NCI-H82 treated with DMSO at 0.1 percent for 48 hours (cell line): ENCODE data around the gene HOXA3.

Experiments
- DNase-seq: peaks from one replicate; lab custom pipeline; 2025; ENCODE audit not compliant: unreplicated experiment; lab: John Stamatoyannopoulos, UW

HOXA3 gene

DNA sequence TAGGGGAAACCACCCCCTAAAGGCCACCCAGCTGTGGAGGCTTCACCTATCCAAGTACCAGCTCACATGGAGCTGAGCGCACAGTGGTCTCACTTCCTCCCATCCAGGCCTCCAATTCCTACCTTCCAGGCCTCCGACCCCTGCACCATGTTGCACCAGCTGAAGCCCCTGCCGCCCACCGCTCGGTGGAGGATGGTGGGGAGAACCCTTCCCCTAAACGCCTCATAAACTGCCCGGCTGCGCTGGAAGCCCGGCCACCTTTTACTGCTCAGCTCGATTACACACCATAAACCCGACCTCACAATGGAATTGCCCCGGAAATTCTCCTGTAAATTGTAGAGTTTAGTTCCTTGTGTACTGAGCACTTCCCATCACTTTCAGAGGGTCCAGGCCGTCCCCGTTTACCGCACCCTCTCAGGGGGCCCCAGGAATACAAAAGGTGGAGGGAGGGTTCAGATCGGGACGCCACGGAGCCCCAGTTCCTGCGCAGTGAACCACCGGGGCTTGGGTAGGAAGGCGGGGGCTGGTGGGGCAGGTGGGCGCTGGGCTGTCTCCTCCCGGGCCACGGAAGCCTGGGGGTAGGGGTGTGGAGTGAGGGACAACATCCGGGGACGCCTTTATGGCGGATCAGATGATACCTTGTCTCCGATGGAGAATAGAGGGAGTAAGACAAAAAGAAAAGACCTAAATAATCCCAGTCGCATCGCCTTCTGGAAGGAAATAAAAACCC, 5.5 kb upstream of the HOXA3 start:
- DNase-seq = no peak

DNA sequence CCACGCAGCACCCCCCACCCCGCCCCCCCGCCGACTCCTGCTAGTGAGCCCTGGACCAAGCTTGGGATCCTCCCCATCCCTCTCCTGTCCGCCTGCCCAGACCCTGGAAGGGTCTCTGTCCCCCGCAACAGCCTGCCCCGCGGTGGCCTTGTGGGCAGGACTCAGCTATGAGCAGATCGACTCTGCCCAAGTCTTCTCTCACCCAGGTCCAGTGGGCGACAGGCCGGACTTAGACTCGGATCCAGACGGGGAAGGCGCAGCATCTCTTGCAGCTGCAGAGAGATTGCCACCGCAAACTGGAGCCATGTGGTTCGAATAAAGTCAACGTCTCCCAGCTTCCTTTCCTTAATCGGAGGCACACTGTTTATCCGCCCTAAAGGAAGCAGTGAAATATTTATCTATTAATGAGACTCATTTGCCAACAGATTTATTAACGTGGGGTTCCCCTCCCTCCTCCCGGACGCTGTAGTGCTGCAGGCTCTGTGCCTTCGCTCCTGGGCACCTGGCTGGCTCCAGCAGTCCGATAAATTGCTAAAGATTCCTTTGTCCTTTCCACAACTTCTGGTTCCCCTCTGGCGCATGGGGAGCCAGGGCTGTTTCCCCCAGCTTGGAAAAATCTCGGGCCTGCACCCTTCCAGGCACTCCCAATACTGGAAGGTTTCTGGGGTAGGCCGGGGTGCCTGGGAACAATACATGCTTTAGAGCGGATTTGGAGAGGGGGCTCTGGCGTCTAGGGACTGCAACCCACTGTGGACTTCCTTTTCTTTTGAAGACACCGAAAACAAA, 4.7 kb upstream of the HOXA3 start:
- no peak for DNase-seq

DNA sequence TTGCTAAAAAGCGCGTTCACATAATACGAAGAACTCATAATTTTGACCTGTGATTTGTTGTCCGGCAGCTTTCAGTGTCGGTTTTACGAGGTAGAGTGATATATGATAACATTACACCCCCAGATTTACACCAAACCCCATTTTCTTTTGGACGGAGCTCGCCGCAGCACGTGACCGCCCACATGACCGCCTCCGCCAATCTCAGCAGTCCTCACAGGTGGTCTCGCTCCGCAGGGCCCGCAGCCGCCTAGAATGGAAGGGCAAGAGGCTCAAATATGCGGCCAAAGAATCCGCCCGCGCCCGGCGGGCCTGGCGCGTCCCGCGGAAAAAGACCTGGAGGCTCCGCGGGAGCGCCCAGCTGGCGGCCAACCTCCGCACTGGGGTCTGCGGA, 4.1 kb upstream of the HOXA3 start, which contains the start of gene HOXA7:
Gene HOXA7, minus strand, starts transcription at position 168 of the 391 bp plus-strand sequence. Its CDS starts 130 bp downstream, at position 38.
- DNase-seq = peak; percentile 64

DNA sequence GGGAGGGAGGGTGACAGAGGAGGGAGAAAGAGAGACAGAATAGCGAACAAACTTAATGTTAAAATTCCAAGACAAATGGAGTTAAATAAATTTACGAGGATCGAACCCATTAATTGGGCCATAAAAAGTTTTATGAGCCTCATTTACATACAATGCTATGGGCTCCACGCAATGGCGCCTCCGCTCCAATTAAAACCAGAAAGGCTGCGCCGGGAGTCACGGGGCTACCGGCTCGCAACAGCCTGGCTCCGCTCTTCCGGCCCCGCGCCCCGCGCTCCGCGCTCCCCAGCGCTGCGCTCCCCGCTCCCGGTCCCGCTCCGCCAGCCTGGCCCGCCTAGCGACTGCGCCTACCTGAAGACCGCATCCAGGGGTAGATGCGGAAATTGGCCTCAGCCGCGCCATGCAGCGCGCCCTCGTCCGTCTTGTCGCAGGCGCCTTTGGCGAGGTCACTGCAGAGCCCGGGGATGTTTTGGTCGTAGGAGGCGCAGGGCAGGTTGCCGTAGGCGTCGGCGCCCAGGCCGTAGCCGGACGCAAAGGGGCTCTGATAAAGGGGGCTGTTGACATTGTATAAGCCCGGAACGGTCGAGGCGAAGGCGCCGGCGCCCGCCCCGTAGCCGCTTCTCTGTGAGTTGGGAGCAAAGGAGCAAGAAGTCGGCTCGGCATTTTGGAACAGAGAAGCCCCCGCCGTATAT, 3.6 kb upstream of the HOXA3 start:
- no peak for DNase-seq

DNA sequence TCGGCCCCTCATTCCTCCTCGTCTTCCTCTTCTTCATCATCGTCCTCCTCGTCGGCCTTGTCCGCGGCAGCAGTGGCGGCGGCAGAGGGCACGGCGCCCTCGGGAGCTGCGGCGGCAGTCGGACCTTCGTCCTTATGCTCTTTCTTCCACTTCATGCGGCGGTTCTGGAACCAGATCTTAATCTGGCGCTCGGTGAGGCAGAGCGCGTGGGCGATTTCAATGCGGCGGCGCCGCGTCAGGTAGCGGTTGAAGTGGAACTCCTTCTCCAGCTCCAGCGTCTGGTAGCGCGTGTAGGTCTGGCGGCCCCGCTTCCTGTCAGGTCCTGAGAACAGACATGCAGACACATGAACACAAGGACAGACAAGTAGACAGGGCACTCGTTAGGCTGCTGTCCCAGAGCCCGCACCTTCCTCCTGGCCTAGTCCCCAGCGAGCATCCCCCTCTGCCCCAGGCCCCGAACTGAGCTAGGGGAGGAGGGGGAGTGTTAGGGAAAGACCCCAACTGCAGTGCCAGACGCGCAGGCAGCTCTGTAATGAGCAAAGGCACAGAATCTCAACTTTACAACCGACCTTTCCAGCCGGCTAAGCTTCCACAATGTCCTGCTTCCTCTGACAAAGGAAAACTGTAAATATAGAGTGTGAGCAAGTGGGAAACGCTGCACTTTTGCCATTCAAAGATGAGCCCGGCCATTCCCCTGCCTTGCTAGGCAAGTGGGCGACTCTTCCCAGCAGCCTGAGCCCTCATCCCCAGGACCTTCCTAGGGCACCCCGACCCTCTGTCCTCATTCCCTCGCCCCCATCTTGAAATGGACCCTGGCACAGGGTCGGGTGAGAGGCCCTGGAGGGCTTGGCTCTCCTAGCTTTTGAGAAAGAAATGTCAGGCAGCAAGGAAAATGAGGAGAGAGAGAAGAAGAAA, 2.8 kb upstream of the HOXA3 start:
- no peak for DNase-seq

DNA sequence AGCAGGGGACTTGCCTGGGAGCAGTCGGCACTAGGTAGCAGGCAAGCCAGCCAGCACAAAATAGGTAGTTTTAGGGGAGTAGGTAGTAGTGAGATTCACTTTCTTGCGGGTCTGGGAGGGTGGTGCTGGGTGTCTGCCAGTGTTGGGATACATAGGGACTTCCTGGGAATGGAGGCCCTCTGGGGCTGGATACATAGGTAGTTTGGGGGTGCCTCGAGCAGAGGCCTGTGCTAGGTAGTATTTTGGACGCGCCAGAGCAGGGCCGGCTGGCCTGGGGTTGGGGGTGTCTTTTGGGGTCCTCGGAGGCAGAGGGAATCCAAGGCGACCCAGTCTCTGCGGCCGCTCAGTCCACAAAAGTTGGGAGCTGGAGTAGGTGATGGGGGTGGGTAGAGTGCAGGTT, 2.0 kb upstream of the HOXA3 start:
- DNase-seq = no peak

DNA sequence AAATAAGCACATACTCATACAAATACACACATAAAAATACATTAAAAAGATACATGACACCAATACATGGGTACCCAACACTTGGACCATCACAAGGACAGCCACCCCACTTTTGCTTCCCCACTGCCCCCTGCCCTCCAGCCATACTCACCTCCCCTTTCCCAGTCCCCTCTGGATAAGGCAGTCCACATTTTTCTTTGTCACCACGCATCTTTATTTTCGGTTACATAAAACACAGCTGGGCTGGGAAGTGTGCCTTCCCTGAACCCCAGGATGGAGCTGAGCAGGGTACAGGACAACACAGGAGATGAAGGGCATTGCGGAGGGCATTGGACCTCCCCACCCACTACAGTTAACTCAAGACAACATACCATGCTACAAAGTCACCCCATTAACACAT, 1.1 kb upstream of the HOXA3 start:
- no peak for DNase-seq

DNA sequence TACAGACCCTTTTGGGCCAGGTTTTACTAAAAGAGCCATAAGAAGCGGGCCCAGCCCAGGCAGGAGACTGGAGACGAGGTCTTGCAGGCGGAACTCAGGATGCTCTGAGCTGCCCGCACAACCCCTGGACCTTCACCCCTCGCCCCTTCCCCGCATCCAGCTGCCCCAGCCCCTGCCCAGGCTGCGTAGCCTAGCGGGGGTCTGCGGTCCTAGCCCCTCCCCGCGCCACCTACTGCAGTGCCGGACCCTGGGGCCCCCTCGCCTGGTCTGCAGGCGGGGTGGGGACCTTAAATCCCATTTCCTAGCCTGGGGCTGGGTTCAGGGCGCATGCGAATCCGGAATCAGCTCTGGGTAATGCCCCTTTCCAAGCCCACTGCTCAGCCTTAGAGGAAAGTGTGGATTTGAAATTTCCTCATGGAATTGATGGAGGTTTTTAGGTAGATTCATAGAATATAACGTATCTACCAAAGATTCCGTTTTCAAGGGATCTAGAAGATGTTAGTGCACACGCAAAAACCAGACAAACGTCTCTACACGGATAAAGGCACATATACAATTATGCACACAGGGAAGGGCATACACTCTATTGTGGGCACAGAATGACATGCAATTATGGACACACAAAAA, 546 bp upstream of the HOXA3 start:
- no peak for DNase-seq

DNA sequence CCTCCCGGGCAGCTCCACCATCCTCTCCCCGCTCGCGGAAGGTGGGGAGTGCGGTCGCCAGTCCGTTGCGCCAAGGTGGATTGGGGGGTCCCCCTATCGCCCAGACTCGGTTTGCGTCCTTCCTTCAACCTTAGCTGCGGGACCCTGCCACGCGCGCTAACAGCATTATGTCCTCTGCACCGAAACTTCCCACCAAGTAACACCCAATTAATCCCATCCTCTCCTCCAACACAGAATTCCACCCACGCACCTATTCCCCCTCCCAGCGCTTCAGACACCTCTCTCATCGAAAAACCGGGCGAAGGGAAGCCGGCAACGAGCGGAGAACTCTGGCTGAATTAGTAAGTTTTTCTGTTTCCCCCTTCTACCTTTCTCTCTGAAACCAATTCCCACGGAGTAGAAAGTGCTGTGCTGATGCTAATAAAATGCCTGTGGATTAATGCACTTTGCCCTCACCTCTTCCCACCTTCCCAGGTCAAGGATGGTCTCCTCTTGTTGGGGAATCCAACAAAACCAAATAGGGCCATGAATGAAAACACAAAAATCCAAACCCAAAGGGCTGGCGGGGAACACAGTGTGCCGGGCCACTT, 947 bp downstream of the HOXA3 start:
- no peak for DNase-seq

DNA sequence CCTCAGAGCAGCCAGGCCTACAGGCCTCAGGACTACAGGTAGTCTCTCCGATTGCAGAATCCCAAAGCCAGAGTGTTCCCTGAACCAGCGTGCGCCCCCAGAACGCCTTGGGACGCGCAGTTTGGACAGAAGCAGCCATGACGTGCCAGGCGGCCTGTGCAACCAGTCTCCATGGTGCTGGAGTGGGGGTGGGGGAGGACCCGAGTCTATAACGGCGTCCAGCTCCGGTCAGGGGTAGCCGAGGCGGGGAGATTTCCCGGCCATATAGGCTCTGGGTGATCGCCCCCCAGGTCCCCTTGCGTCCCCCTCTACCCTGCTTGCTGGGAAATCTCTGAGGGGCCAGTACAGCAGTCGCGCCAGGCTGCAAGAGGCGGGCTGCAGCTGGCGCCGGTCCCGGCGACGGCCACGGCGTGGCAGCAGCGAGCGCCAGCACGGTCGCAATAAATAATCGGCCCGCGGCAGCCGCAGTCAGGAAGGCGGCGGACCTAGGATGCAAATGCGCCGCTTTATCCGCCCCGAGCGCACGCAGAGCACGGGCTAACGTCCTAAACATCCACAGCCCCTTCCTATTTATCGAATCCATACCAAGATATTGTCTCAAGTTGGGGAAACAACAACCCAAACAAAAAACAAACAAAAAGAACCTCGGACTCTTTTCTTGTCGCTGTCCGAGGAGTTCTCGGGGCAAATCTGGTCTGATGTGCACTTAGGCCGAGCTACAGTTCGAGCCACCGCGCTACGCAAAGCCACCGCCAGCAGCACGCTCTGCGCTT, 1.6 kb downstream of the HOXA3 start:
- DNase-seq = peak; percentile 50

DNA sequence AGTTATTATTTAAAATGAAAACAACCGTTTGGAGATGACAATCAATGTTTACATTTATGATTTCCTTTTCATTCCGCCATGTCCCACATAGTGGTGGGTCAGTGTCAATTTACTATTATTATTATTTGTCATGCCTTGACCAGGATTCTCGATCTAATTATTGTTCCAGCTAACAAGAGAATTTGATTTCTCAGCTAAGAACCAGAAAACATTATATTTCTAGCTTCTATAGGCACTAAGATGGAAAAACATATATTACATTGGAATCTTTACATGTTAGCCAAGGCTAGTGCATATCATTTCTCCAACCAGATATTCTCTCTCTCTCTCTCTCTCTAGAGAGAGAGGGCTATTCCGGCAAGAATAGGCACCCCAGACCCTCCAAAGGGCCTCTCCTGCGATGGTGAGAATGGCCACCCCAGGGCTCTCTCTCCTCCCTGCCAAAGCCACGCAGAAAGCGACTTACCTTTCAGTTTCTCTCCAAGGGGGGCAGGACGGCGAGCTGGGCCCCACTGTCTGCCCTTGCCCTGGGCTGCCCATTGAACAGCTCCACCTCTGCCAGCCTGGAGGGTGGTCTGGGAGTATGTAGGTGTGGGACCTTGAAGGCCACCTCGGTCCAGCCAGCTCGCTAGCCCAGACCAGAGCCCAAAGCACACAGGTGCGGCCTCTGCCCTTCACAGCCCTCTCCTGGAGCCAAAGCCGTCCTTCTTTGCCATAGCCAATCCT, 2.4 kb downstream of the HOXA3 start:
- DNase-seq = no peak

DNA sequence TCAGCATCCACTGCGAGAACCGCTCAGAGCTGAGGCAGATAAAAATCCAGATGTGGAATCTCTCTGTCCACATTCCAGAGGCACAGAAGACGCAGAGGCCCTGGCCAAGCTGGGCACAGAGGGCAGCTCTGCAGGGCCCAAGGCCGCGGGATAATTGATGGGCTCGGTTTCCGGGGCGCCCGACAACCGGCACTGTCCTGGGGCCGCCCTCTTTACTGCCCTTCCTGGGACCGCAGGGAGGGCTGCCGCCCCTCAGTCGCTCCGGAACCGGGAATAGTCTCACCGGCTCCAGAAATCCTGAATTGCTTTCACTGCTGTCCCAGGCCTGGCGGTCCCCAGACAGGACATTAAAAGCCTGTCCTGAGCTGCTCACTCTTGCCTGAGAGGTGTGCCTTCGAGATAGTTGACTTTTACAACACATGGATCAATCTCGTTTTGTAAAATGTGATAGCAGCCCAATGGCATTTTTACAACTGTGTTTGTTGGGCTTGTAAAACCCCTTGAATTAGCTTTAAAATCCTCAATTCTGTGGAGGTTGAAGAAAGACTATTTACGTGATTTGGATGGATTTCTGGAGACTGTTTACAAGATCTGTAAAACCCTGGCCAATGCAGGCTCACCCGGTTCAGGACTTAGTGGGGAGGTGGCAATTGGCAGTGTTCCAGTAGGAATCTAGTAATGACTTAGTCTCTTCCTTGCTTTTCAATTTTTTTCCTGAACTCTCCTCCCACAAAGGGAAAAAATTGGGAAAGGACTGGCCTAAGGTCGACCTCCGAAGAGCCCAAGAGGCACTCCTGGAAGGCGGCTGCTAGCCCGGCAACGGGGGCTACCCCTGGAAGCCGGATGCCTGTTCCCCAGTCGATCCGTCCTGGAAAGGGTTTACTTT, 3.4 kb downstream of the HOXA3 start:
- no peak for DNase-seq

DNA sequence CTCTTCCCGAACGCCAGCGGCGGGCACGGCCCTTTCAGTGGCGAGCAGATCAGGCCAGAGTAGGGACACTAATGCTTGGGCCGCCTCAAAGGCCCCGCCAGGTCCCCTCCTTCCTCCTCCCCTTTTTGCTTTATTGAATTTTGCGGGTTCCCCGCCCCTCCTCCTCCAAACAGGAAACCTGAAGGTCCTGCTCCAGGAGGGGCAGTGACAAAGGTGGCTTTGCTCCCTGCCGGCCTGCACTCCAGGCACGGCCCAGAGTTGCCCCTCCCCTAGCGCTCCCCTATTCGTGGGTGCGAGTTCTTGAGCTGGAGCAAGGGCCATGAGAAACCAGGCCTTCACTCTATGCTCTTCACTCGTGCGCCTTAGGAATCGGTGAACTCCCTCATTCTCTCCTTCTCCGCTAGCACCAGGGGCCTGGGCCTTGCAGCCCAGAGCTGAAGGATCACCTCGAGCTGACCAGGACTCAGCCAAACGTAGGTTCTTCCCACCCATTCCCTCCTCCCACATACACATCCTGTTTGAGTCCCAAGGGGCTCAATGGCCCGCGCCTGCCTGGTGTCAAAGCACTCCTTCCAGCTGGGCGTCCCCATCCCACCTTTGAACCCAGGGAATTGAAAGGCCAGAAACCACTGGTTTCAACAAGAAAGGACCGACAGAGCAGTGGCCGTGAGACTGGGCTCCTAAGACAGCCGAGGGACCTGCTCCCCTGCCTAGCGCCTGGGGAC, 4.2 kb downstream of the HOXA3 start:
- no peak for DNase-seq

DNA sequence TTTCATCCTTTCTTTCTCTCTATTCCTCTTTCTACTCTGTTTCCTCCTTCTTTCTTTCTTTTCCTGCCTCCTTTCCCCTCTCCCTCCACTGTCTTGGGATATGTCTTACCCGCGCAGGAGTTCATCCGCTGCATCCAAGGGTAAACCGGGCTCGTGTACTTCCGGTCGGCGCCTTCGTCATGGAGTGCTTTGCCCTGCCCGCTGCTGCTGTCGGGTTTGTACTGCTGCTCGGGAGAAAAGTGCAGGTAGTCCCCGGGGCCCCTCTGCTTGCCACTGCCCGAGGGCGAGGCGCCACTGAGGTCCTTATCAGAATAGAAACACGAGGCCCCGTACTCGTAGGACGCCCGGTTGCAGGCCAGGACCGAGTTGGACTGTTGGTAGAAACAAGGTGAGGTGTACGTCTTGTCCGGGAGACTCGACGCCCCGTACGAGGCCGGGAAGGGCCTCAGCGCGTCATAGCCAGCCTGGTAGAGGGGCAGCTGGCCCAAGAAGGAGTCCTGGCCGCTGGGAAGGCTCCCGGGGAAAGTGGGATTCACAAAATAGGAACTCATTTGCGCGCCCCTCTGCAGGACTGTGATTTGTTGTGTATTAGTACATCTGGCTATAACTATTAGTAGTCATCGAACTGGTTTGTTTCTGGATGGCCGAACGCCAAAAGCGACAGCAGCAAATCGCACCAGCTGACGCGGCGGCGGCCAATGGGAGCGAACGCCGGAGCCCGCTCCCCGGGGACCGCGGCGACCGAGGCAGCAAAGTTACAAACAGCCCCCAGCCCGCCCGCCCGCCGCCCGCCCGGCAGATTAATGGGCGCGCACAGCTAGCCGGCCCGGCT, 5.0 kb downstream of the HOXA3 start, which contains the start of gene HOXA6:
Gene HOXA6, minus strand, starts transcription at position 576 of the 832 bp plus-strand sequence. Its CDS starts 25 bp downstream, at position 551.
- no peak for DNase-seq

DNA sequence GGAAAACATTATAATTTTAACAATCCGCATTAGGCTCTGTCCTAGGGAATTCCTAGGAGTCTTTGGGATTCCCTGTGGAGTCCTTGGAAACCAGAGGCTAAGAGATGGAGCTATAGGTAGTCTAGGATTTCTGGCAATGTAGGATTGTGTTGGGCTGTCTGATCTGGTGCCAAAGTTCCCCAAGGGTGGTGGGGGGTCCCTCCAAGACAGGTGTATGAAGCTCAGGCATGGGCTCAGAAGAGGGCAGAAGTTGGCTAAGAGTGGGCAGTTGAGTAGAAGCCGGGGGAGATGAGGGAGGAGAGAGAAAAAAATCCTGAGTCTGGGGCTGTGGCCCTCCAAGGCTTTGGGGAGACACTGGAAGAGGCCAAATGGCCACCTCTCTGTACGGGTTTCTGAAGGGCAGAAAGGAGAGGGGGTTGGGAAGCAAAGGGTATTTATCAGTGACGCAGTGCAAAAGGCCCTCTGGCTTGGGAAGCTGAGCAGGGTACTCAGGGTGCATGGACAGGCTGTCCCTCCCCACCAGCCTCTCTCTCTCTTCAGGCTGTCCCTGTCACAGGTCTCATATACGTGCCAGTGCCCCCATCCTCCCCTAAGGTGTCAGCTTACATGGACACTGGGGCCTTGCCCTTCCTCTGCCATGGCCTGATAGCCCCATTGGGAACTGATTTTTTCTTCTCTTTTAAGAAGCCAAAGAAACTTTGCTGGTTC, 5.7 kb downstream of the HOXA3 start:
- no peak for DNase-seq
